ENCODE measurements around the gene TINAG.

DNA sequence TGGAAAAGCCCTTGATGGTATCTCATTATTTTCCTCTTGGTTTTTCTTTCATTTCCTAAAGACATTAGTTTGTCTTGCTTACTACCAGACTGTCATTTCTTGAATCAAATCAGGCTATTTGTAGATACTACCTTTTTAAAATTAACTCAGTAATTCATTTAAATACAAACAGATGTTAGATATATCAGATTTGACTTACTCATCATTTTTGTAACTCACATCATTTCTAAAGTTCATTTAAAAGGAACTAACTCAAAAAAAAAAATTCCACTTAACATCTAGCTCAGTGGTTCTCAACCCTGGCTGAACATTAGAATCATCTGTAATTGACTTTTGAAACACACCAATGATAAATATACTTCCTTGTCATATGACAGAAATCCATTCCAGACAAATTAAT lies 48.2 kb upstream of the TINAG start:
- TF ChIP-seq EZH2 (IDR thresholded peaks at IDR 0.05; ENCODE audit: low read length, unreplicated experiment) (no peak), CTCF (conservative IDR thresholded peaks at IDR 0.05; ENCODE audit: low read depth, low read length) (no peak), EZH2phosphoT487 (IDR thresholded peaks at IDR 0.05; ENCODE audit: borderline replicate concordance, low read length) (no peak)

All from PC-3 (cell line).